ENCODE measurements around the gene SIVA1.

The SIVA1 gene

GRCh38 chr14:104757238-104757585, 4.3 kb downstream of the SIVA1 start:
- POLR2A ChIA-PET = no interaction called here
- Histone ChIP-seq H3K27me3 (replicated peaks in 2 of 5; ENCODE audit: control insufficient read depth in 4 of 5, insufficient read depth in 5 of 5, low read length in 4 of 5) (no peaks in the 10 kb centered on the region), H3K4me1 (ENCODE audit: control extremely low read depth in 1 of 4, control insufficient read depth in 4 of 4, insufficient read depth in 4 of 4, low read length in 3 of 4) (peaks cover 4 to 21% (median 15%) of the 10 kb centered on the region in 4 experiments), H3K4me3 (ENCODE audit: control insufficient read depth in 1 of 7, extremely low read depth in 1 of 7, insufficient read depth in 4 of 7, low read depth in 2 of 7, low read length in 6 of 7) (no peak overlapping the region), H3K9me3 (ENCODE audit: control extremely low read depth in 1 of 5, control insufficient read depth in 4 of 5, insufficient read depth in 2 of 5, low read depth in 1 of 5, low read length in 4 of 5) (no peaks in the 10 kb centered on the region), H3K27ac (ENCODE audit: insufficient read depth in 1 of 2, low read depth in 1 of 2, low read length in 2 of 2, poor library complexity in 1 of 2, severe bottlenecking in 2 of 2) (no peak overlapping the region), H3K36me3 (ENCODE audit: control insufficient read depth in 4 of 4, insufficient read depth in 4 of 4, low read length in 3 of 4) (peaks cover 4 to 66% (median 59%) of the 10 kb centered on the region in 4 experiments)
- CTCF ChIA-PET = interaction anchor here (1.0 to 1.3 kb wide), 2 partner anchors 10 to 12 kb away, joined by 3 to 5 read pairs; no protein-coding TSS in a partner anchor
- WGBS (ENCODE audit: insufficient coverage) = 92% methylated on average over 8 of the region's 10 CpGs
- DNase-seq = no peak

DNA sequence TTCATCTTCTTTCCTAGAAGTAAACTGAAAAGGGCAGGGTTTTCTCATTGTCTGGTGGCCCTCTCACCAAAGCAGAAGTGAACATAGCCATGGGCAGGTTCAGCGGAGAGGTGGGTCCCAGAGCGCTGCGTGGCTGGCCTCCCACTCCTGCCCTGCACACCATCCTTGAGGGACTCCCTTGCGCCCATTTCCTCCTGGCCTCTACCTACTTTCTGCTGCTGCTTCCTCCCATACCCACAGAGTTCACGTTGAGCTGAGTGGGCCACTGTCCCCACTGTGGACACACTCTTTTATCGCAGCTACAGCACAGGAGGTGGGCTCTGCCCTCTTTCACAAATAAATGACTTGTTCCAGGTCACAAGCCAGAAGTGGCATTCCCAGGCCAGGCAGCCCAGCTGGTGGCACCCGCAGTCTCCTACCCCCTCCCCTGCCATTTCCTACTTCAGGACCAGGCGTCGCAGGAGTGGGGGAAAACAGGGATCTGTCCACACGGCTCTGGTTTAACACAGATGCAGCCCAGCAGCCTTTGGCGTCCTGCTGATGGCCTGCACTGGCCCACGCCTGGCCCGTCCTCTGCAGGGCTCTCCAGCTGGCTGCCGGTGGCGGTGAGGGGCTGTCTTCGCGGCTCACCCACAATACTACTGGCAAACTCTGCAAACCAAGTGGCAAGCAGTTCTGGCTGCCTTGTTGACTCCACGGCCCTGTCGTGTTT, 4.9 kb downstream of the SIVA1 start:
- ChIA-PET CTCF (interaction anchor here (1.0 to 2.0 kb wide), 3 partner anchors 9 to 11 kb away, joined by 3 to 6 read pairs (median 5); no protein-coding TSS in a partner anchor), POLR2A (no interaction called here)
- Histone ChIP-seq H3K36me3 (ENCODE audit: control insufficient read depth in 4 of 4, insufficient read depth in 4 of 4, low read length in 3 of 4) (peaks cover 6 to 69% (median 59%) of the 10 kb centered on the region in 4 experiments), H3K4me1 (ENCODE audit: control extremely low read depth in 1 of 4, control insufficient read depth in 4 of 4, insufficient read depth in 4 of 4, low read length in 3 of 4) (peaks cover 4 to 20% (median 14%) of the 10 kb centered on the region in 4 experiments), H3K27ac (ENCODE audit: insufficient read depth in 1 of 2, low read depth in 1 of 2, low read length in 2 of 2, poor library complexity in 1 of 2, severe bottlenecking in 2 of 2) (no peak overlapping the region), H3K27me3 (replicated peaks in 2 of 5; ENCODE audit: control insufficient read depth in 4 of 5, insufficient read depth in 5 of 5, low read length in 4 of 5) (no peaks in the 10 kb centered on the region), H3K4me3 (ENCODE audit: control insufficient read depth in 1 of 7, extremely low read depth in 1 of 7, insufficient read depth in 4 of 7, low read depth in 2 of 7, low read length in 6 of 7) (no peak overlapping the region), H3K9me3 (ENCODE audit: control extremely low read depth in 1 of 5, control insufficient read depth in 4 of 5, insufficient read depth in 2 of 5, low read depth in 1 of 5, low read length in 4 of 5) (no peaks in the 10 kb centered on the region)
- no peak for DNase-seq
- WGBS (ENCODE audit: insufficient coverage) = 98% methylated on average over 17 of the region's 19 CpGs

GRCh38 chr14:104758981-104759969, 6.3 kb downstream of the SIVA1 start:
- Histone ChIP-seq H3K27me3 (replicated peaks in 2 of 5; ENCODE audit: control insufficient read depth in 4 of 5, insufficient read depth in 5 of 5, low read length in 4 of 5) (no peaks in the 10 kb centered on the region), H3K4me3 (ENCODE audit: control insufficient read depth in 1 of 7, extremely low read depth in 1 of 7, insufficient read depth in 4 of 7, low read depth in 2 of 7, low read length in 6 of 7) (no peak overlapping the region), H3K27ac (ENCODE audit: insufficient read depth in 1 of 2, low read depth in 1 of 2, low read length in 2 of 2, poor library complexity in 1 of 2, severe bottlenecking in 2 of 2) (no peak overlapping the region), H3K36me3 (ENCODE audit: control insufficient read depth in 4 of 4, insufficient read depth in 4 of 4, low read length in 3 of 4) (peaks cover 6 to 69% (median 61%) of the 10 kb centered on the region in 4 experiments), H3K9me3 (ENCODE audit: control extremely low read depth in 1 of 5, control insufficient read depth in 4 of 5, insufficient read depth in 2 of 5, low read depth in 1 of 5, low read length in 4 of 5) (peaks cover 0 to 3% (median 0%) of the 10 kb centered on the region in 5 experiments), H3K4me1 (ENCODE audit: control extremely low read depth in 1 of 4, control insufficient read depth in 4 of 4, insufficient read depth in 4 of 4, low read length in 3 of 4) (peaks cover 0 to 9% (median 5%) of the 10 kb centered on the region in 4 experiments)
- CTCF ChIA-PET = interaction anchor here (2.0 kb wide), 1 partner anchor 9 kb away, joined by 6 read pairs; no protein-coding TSS in a partner anchor
- WGBS (ENCODE audit: insufficient coverage) = 97% methylated on average over 21 of the region's 30 CpGs
- POLR2A ChIA-PET = no interaction called here
- no peak for DNase-seq

GRCh38 chr14:104765517-104765916, 12.6 kb downstream of the SIVA1 start:
- CTCF ChIA-PET = interaction anchor here (0.7 to 5.2 kb wide), 5 partner anchors 10 to 207 kb away, joined by 3 to 30 read pairs (median 5); no protein-coding TSS in a partner anchor
- 100% methylated on average over 2 of the region's 3 CpGs for WGBS (ENCODE audit: insufficient coverage)

DNA sequence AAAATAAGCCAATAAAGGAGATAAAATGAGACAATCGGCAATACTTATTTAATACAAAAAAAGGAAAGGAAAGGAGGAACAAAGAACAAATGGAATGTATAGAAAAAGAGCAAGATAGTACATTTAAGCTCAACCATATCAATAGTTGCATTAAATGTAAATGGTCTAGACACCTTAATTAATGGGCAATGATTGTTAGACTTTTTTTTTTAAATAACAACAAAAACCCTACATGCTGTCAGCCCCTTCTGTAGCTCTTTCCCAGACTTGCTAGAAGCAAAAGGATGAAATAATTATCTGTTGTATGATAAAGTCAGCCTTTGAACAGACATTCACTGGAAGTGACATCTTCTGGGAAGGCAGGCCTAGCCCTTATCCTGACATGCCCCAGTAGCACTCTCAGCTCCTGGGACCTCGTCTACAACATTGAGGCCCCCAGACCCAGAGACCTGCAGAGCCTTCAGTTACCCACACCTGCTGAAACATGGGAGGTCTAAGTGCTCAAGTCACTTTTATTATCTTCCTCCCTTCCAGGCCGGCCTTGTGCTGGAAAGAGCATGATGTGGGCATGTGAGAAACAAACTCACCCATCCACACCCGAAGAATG, 13.4 kb downstream of the SIVA1 start:
- Histone ChIP-seq H3K27me3 (replicated peaks in 2 of 5; ENCODE audit: control insufficient read depth in 4 of 5, insufficient read depth in 5 of 5, low read length in 4 of 5) (no peaks in the 10 kb centered on the region), H3K9me3 (ENCODE audit: control extremely low read depth in 1 of 5, control insufficient read depth in 4 of 5, insufficient read depth in 2 of 5, low read depth in 1 of 5, low read length in 4 of 5) (peaks cover 0 to 14% (median 5%) of the 10 kb centered on the region in 5 experiments), H3K4me3 (ENCODE audit: control insufficient read depth in 1 of 7, extremely low read depth in 1 of 7, insufficient read depth in 4 of 7, low read depth in 2 of 7, low read length in 6 of 7) (no peak overlapping the region), H3K36me3 (ENCODE audit: control insufficient read depth in 4 of 4, insufficient read depth in 4 of 4, low read length in 3 of 4) (peaks cover 6 to 33% (median 18%) of the 10 kb centered on the region in 4 experiments), H3K27ac (ENCODE audit: insufficient read depth in 1 of 2, low read depth in 1 of 2, low read length in 2 of 2, poor library complexity in 1 of 2, severe bottlenecking in 2 of 2) (no peak overlapping the region), H3K4me1 (ENCODE audit: control extremely low read depth in 1 of 4, control insufficient read depth in 4 of 4, insufficient read depth in 4 of 4, low read length in 3 of 4) (peaks cover 0 to 8% (median 4%) of the 10 kb centered on the region in 4 experiments)
- POLR2A ChIA-PET = no interaction called here
- DNase-seq = no peak
- 100% methylated on average over 3 of the region's 4 CpGs for WGBS (ENCODE audit: insufficient coverage)
- CTCF ChIA-PET = interaction anchor here (0.7 to 5.2 kb wide), 10 partner anchors 9 to 206 kb away, joined by 3 to 30 read pairs (median 4); no protein-coding TSS in a partner anchor

More at GRCh38 chr14:104765517-104765916, 12.6 kb downstream of the SIVA1 start:
- peaks cover 0 to 11% (median 3%) of the 10 kb centered on the region in 5 experiments for H3K9me3 ChIP-seq (ENCODE audit: control extremely low read depth in 1 of 5, control insufficient read depth in 4 of 5, insufficient read depth in 2 of 5, low read depth in 1 of 5, low read length in 4 of 5)
- peaks cover 0 to 8% (median 4%) of the 10 kb centered on the region in 4 experiments for H3K4me1 ChIP-seq (ENCODE audit: control extremely low read depth in 1 of 4, control insufficient read depth in 4 of 4, insufficient read depth in 4 of 4, low read length in 3 of 4)
- POLR2A ChIA-PET = no interaction called here
- H3K4me3 ChIP-seq (ENCODE audit: control insufficient read depth in 1 of 7, extremely low read depth in 1 of 7, insufficient read depth in 4 of 7, low read depth in 2 of 7, low read length in 6 of 7) = no peak overlapping the region
- H3K27ac ChIP-seq (ENCODE audit: insufficient read depth in 1 of 2, low read depth in 1 of 2, low read length in 2 of 2, poor library complexity in 1 of 2, severe bottlenecking in 2 of 2) = no peak overlapping the region
- no peaks in the 10 kb centered on the region for H3K27me3 ChIP-seq (replicated peaks in 2 of 5; ENCODE audit: control insufficient read depth in 4 of 5, insufficient read depth in 5 of 5, low read length in 4 of 5)
- peaks cover 6 to 33% (median 17%) of the 10 kb centered on the region in 4 experiments for H3K36me3 ChIP-seq (ENCODE audit: control insufficient read depth in 4 of 4, insufficient read depth in 4 of 4, low read length in 3 of 4)
- DNase-seq = no peak

- CTCF ChIA-PET = interaction anchor here (0.8 to 5.2 kb wide), 9 partner anchors 9 to 103 kb away, joined by 3 to 30 read pairs (median 4); no protein-coding TSS in a partner anchor
- POLR2A ChIA-PET = no interaction called here
- WGBS (ENCODE audit: insufficient coverage) = 60% methylated on average over 11 of the region's 15 CpGs
- H3K36me3 ChIP-seq (ENCODE audit: control insufficient read depth in 4 of 4, insufficient read depth in 4 of 4, low read length in 3 of 4) = peaks cover 7 to 33% (median 23%) of the 10 kb centered on the region in 4 experiments
- H3K27ac ChIP-seq (ENCODE audit: insufficient read depth in 1 of 2, low read depth in 1 of 2, low read length in 2 of 2, poor library complexity in 1 of 2, severe bottlenecking in 2 of 2) = no peak overlapping the region
- H3K4me3 ChIP-seq (ENCODE audit: control insufficient read depth in 1 of 7, extremely low read depth in 1 of 7, insufficient read depth in 4 of 7, low read depth in 2 of 7, low read length in 6 of 7) = no peak overlapping the region
- peaks cover 0 to 16% (median 8%) of the 10 kb centered on the region in 5 experiments for H3K9me3 ChIP-seq (ENCODE audit: control extremely low read depth in 1 of 5, control insufficient read depth in 4 of 5, insufficient read depth in 2 of 5, low read depth in 1 of 5, low read length in 4 of 5)
- peaks cover 0 to 8% (median 4%) of the 10 kb centered on the region in 4 experiments for H3K4me1 ChIP-seq (ENCODE audit: control extremely low read depth in 1 of 4, control insufficient read depth in 4 of 4, insufficient read depth in 4 of 4, low read length in 3 of 4)
- DNase-seq = no peak
- H3K27me3 ChIP-seq (replicated peaks in 2 of 5; ENCODE audit: control insufficient read depth in 4 of 5, insufficient read depth in 5 of 5, low read length in 4 of 5) = no peaks in the 10 kb centered on the region
Measured at GRCh38 chr14:104766863-104767633, 14.1 kb downstream of the SIVA1 start.

All from common myeloid progenitor, CD34-positive (primary cell).